Measurements from ENCODE around the gene PCGF6.

GRCh38 chr10:103280506-103280905, 70.4 kb downstream of the PCGF6 start:
- TF ChIP-seq CTCF (IDR thresholded peaks at IDR 0.05; ENCODE audit: low read length) (no peak), EZH2 (IDR thresholded peaks at IDR 0.05; ENCODE audit: borderline replicate concordance, low read length) (no peak)
